ENCODE data around the gene RBM18.

The RBM18 gene

GRCh38 chr9:122239722-122240121 is 24.9 kb downstream of the RBM18 start:
- CTCF ChIA-PET, result interaction anchor here (0.7 kb wide), 1 partner anchor 90 kb away, joined by 3 read pairs; no protein-coding TSS in a partner anchor
- Mint-ChIP-seq H3K4me3 (no peak overlapping the region), H3K27ac (no peak overlapping the region), H3K27me3 (no peaks in the 10 kb centered on the region), H3K9me3 (no peaks in the 10 kb centered on the region), H3K36me3 (peaks cover 34% of the 10 kb centered on the region), H3K4me1 (no peaks in the 10 kb centered on the region)
- DNase-seq, result no peak

GRCh38 chr9:122236681-122237080 is 28.0 kb downstream of the RBM18 start:
- Mint-ChIP-seq H3K9me3 (no peaks in the 10 kb centered on the region), H3K27ac (no peak overlapping the region), H3K4me1 (no peaks in the 10 kb centered on the region), H3K4me3 (no peak overlapping the region), H3K27me3 (peaks cover 8% of the 10 kb centered on the region), H3K36me3 (peaks cover 14% of the 10 kb centered on the region)
- CTCF ChIA-PET, result interaction anchor here (1.6 kb wide), 1 partner anchor 114 kb away, joined by 4 read pairs; no protein-coding TSS in a partner anchor
- no peak for DNase-seq

GRCh38 chr9:122234022-122234748 is 30.5 kb downstream of the RBM18 start:
- H3K4me1 Mint-ChIP-seq, result no peaks in the 10 kb centered on the region

GRCh38 chr9:122232796-122233306 is 31.8 kb downstream of the RBM18 start:
- no peaks in the 10 kb centered on the region for H3K36me3 Mint-ChIP-seq
- DNase-seq, result no peak
- H3K27ac Mint-ChIP-seq, result no peak overlapping the region
- H3K27me3 Mint-ChIP-seq, result peaks cover 15% of the 10 kb centered on the region
- CTCF ChIA-PET, result no interaction called here
- no peaks in the 10 kb centered on the region for H3K9me3 Mint-ChIP-seq
- H3K4me1 Mint-ChIP-seq, result no peaks in the 10 kb centered on the region
- no peak overlapping the region for H3K4me3 Mint-ChIP-seq

More at GRCh38 chr9:122234022-122234748, 30.5 kb downstream of the RBM18 start:
- no peak overlapping the region for H3K4me3 Mint-ChIP-seq
- no peak for DNase-seq
- no peaks in the 10 kb centered on the region for H3K9me3 Mint-ChIP-seq
- no peak overlapping the region for H3K27ac Mint-ChIP-seq
- H3K36me3 Mint-ChIP-seq, result no peaks in the 10 kb centered on the region
- peaks cover 8% of the 10 kb centered on the region for H3K27me3 Mint-ChIP-seq
- CTCF ChIA-PET, result no interaction called here

- Mint-ChIP-seq H3K9me3 (no peaks in the 10 kb centered on the region), H3K36me3 (no peaks in the 10 kb centered on the region), H3K4me1 (peaks cover 5% of the 10 kb centered on the region), H3K27me3 (peaks cover 49% of the 10 kb centered on the region), H3K4me3 (no peak overlapping the region), H3K27ac (no peak overlapping the region)
- DNase-seq, result no peak
- CTCF ChIA-PET, result no interaction called here
Observed at GRCh38 chr9:122229485-122229837, 35.2 kb downstream of the RBM18 start.

GRCh38 chr9:122228568-122229484 is 35.8 kb downstream of the RBM18 start, which contains the start of gene LHX6:
TSS of gene LHX6 (minus strand) at chr9:122228957. CDS start at chr9:122228740, 217 bp downstream.
- no peak within 1 kb of the TSS for H3K4me3 Mint-ChIP-seq
- CTCF ChIA-PET, result no interaction called here
- DNase-seq, result no peak
- H3K4me1 Mint-ChIP-seq, result peaks cover 5% of the 10 kb centered on the region
- no peaks in the 10 kb centered on the region for H3K36me3 Mint-ChIP-seq
- H3K27ac Mint-ChIP-seq, result no peak within 1 kb of the TSS
- peaks cover 55% of the 10 kb centered on the region for H3K27me3 Mint-ChIP-seq
- H3K9me3 Mint-ChIP-seq, result no peaks in the 10 kb centered on the region

GRCh38 chr9:122228191-122228567 is 36.5 kb downstream of the RBM18 start:
- no peak for DNase-seq
- CTCF ChIA-PET, result no interaction called here
- Mint-ChIP-seq H3K4me3 (no peak overlapping the region), H3K27ac (no peak overlapping the region), H3K4me1 (peaks cover 5% of the 10 kb centered on the region), H3K27me3 (peaks cover 61% of the 10 kb centered on the region), H3K36me3 (no peaks in the 10 kb centered on the region), H3K9me3 (no peaks in the 10 kb centered on the region)

- DNase-seq, result no peak
- CTCF ChIA-PET, result no interaction called here
- H3K36me3 Mint-ChIP-seq, result no peaks in the 10 kb centered on the region
- peaks cover 61% of the 10 kb centered on the region for H3K27me3 Mint-ChIP-seq
- H3K27ac Mint-ChIP-seq, result no peak overlapping the region
- H3K4me3 Mint-ChIP-seq, result no peak overlapping the region
- H3K4me1 Mint-ChIP-seq, result peaks cover 5% of the 10 kb centered on the region
- no peaks in the 10 kb centered on the region for H3K9me3 Mint-ChIP-seq
Observed at GRCh38 chr9:122227575-122227900, 37.1 kb downstream of the RBM18 start.

- Mint-ChIP-seq H3K4me3 (no peak overlapping the region), H3K27me3 (peaks cover 66% of the 10 kb centered on the region), H3K36me3 (no peaks in the 10 kb centered on the region), H3K9me3 (no peaks in the 10 kb centered on the region), H3K4me1 (peaks cover 5% of the 10 kb centered on the region), H3K27ac (no peak overlapping the region)
- CTCF ChIA-PET, result no interaction called here
- DNase-seq, result no peak
Observed at GRCh38 chr9:122226758-122227574, 37.7 kb downstream of the RBM18 start.

- Mint-ChIP-seq H3K36me3 (no peaks in the 10 kb centered on the region), H3K27me3 (peaks cover 73% of the 10 kb centered on the region), H3K27ac (no peak overlapping the region), H3K4me1 (peaks cover 5% of the 10 kb centered on the region), H3K4me3 (no peak overlapping the region), H3K9me3 (no peaks in the 10 kb centered on the region)
- DNase-seq, result no peak
- CTCF ChIA-PET, result no interaction called here
Observed at GRCh38 chr9:122226142-122226757, 38.4 kb downstream of the RBM18 start.

GRCh38 chr9:122225312-122226141 is 39.1 kb downstream of the RBM18 start:
- DNase-seq, result no peak
- H3K9me3 Mint-ChIP-seq, result no peaks in the 10 kb centered on the region
- CTCF ChIA-PET, result no interaction called here
- no peak overlapping the region for H3K27ac Mint-ChIP-seq
- peaks cover 80% of the 10 kb centered on the region for H3K27me3 Mint-ChIP-seq
- peaks cover 5% of the 10 kb centered on the region for H3K4me1 Mint-ChIP-seq
- no peak overlapping the region for H3K4me3 Mint-ChIP-seq
- no peaks in the 10 kb centered on the region for H3K36me3 Mint-ChIP-seq

GRCh38 chr9:122223435-122223834 is 41.2 kb downstream of the RBM18 start:
- no peaks in the 10 kb centered on the region for H3K36me3 Mint-ChIP-seq
- CTCF ChIA-PET, result no interaction called here
- H3K4me1 Mint-ChIP-seq, result peaks cover 23% of the 10 kb centered on the region

GRCh38 chr9:122222791-122223190 is 41.8 kb downstream of the RBM18 start:
- Mint-ChIP-seq H3K9me3 (no peaks in the 10 kb centered on the region), H3K27ac (no peak overlapping the region), H3K4me1 (peaks cover 29% of the 10 kb centered on the region), H3K27me3 (peaks cover 100% of the 10 kb centered on the region), H3K36me3 (no peaks in the 10 kb centered on the region), H3K4me3 (no peak overlapping the region)
- DNase-seq, result no peak
- CTCF ChIA-PET, result no interaction called here

More at GRCh38 chr9:122223435-122223834, 41.2 kb downstream of the RBM18 start:
- no peak overlapping the region for H3K4me3 Mint-ChIP-seq
- H3K27me3 Mint-ChIP-seq, result peaks cover 100% of the 10 kb centered on the region
- DNase-seq, result no peak
- H3K9me3 Mint-ChIP-seq, result no peaks in the 10 kb centered on the region
- no peak overlapping the region for H3K27ac Mint-ChIP-seq

Data from activated naive CD4-positive, alpha-beta T cell treated with anti-CD3 and anti-CD28 coated beads, Interleukin-2, amount 10 ng/mL, durations not matched to agents 7 days and 5 days (primary cell).